Hypothalamus (tissue), 51 donors: ENCODE results near the gene HSBP1.

Source experiments
- DNase-seq, 51 donors: peaks; one replicate each; lab custom pipeline; 2025; lab: John Stamatoyannopoulos, UW

HSBP1 gene

GRCh38 chr16:83802554-83803205 lies 5.1 kb upstream of the HSBP1 start:
- DNase-seq: no peak

GRCh38 chr16:83803811-83804210 lies 4.0 kb upstream of the HSBP1 start:
- DNase-seq: no peak

- no peak for DNase-seq
These were observed 3.4 kb upstream of the HSBP1 start for GRCh38 chr16:83804366-83804765.

GRCh38 chr16:83806036-83806435 lies 1.7 kb upstream of the HSBP1 start:
- no peak for DNase-seq

GRCh38 chr16:83806731-83807130 lies 1.0 kb upstream of the HSBP1 start:
- no peak for DNase-seq

GRCh38 chr16:83807327-83807709 lies 460 bp upstream of the HSBP1 start:
- DNase-seq: peak in 3 of 51 donors; percentile 39 to 46 (median 45)

- peak in 2 of 51 donors; percentile 39 to 41 for DNase-seq
These were observed 816 bp downstream of the HSBP1 start for GRCh38 chr16:83808573-83809014.

- DNase-seq: no peak
These were observed 1.3 kb downstream of the HSBP1 start for GRCh38 chr16:83809092-83809491.

- DNase-seq: no peak
These were observed 3.1 kb downstream of the HSBP1 start for GRCh38 chr16:83810901-83811300.

GRCh38 chr16:83813823-83814658 lies 6.3 kb downstream of the HSBP1 start:
- DNase-seq: peak in 3 of 51 donors; percentile 2 to 7 (median 6)

- no peak for DNase-seq
These were observed 6.8 kb downstream of the HSBP1 start for GRCh38 chr16:83814659-83814985.

- DNase-seq: no peak
These were observed 9.2 kb downstream of the HSBP1 start for GRCh38 chr16:83817022-83817421.

- no peak for DNase-seq
These were observed 10.5 kb downstream of the HSBP1 start for GRCh38 chr16:83818276-83818675.

GRCh38 chr16:83819361-83819760 lies 11.6 kb downstream of the HSBP1 start:
- no peak for DNase-seq

- DNase-seq: peak in 50 of 51 donors; percentile 20 to 96 (median 72)
These were observed 18.6 kb downstream of the HSBP1 start for GRCh38 chr16:83826146-83826913.

- no peak for DNase-seq
These were observed 22.5 kb downstream of the HSBP1 start for GRCh38 chr16:83830091-83830768.

GRCh38 chr16:83830769-83831455 lies 23.1 kb downstream of the HSBP1 start:
- no peak for DNase-seq

- no peak for DNase-seq
These were observed 23.7 kb downstream of the HSBP1 start for GRCh38 chr16:83831456-83831987.

- no peak for DNase-seq
These were observed 26.1 kb downstream of the HSBP1 start for GRCh38 chr16:83833921-83834320.
